IMR-90 (cell line): ENCODE results near the gene BDH1.

Experiments
- CEBPB ChIP-seq: IDR thresholded peaks from 2 replicates; pipeline ENCODE4 v1.6.1; 2012; ENCODE audit warnings: low read depth, low read length, improper control_type of control experiment
- CTCF ChIP-seq: conservative IDR thresholded peaks from 2 replicates; pipeline ENCODE4 v1.5.1; 2012; ENCODE audit warnings: mild to moderate bottlenecking, low read depth, low read length, improper control_type of control experiment
- FOS ChIP-seq: fragments of 150-350 bp; IDR thresholded peaks from 2 replicates; pipeline ENCODE4 v1.6.1; 2016; ENCODE audit warnings: low read depth, low read length
- MAFK ChIP-seq: IDR thresholded peaks from 2 replicates; pipeline ENCODE4 v1.6.1; 2012; ENCODE audit warnings: low read depth, low read length, improper control_type of control experiment
- POLR2A ChIP-seq: IDR thresholded peaks from 2 replicates; pipeline ENCODE4 v1.6.1; 2012; ENCODE audit warnings: mild to moderate bottlenecking, low read depth, low read length
- RAD21 ChIP-seq: IDR thresholded peaks from 2 replicates; pipeline ENCODE4 v1.6.1; 2012; ENCODE audit warnings: low read length, improper control_type of control experiment
- RFX5 ChIP-seq: IDR thresholded peaks from 2 replicates; pipeline ENCODE4 v1.8.0; 2012; ENCODE audit warnings: low read depth, mild to moderate bottlenecking, low read length, moderate library complexity
- SMC3 ChIP-seq: fragments of 150-350 bp; IDR thresholded peaks from 2 replicates; pipeline ENCODE4 v1.6.1; 2016; ENCODE audit warnings: low read depth, mild to moderate bottlenecking, antibody characterized with exemption, low read length, moderate library complexity
- TF ChIP-seq, protein P1 (sequence below): fragments of 150-350 bp; IDR thresholded peaks from 2 replicates; pipeline ENCODE4 v1.6.1; 2016; ENCODE audit warnings: low read depth, mild to moderate bottlenecking, low read length, moderate library complexity, borderline replicate concordance

DNA sequence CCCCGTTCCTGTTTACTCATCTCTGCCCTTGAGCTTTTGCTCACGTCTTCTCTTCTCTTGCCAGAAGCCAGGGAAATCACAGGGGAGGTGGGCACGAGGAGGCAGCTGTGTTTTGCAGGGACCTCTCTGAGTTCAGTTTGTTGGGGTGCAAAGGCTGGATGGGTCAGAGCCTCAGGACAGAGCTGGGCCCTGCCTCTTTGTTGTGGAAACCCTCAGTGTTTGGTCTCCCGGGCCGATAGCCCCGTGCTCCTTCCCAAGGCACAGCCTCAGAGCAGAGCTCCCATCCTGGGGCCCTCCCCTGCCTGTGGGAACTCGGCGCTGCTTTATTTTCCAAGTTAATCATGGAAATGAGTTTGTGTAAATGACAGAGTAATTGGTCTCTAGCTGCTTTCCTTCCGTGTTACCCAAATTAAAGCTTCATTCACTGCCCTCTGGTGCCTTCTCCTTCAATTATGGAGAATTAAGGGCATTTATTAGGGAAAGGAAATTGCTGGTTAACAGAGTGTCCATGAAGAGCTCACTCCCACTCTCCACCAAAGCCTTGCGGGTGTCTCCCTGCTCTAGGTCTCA lies 40.9 kb downstream of the BDH1 start:
- TF ChIP-seq SMC3 (no peak), RAD21 (no peak), CTCF (no peak), POLR2A (no peak), RFX5 (no peak), CEBPB (no peak), MAFK (no peak), FOS (no peak)
- TF ChIP-seq, protein P1, sequence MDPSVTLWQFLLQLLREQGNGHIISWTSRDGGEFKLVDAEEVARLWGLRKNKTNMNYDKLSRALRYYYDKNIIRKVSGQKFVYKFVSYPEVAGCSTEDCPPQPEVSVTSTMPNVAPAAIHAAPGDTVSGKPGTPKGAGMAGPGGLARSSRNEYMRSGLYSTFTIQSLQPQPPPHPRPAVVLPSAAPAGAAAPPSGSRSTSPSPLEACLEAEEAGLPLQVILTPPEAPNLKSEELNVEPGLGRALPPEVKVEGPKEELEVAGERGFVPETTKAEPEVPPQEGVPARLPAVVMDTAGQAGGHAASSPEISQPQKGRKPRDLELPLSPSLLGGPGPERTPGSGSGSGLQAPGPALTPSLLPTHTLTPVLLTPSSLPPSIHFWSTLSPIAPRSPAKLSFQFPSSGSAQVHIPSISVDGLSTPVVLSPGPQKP: no peak
